HG03196 (cell line): ENCODE data around the gene SHISAL1.

Experiments
- ATAC-seq: cut with Tn5 transposase; IDR thresholded peaks from one replicate; pipeline ENCODE4 v1.9.1; 2021; ENCODE audit not compliant: unreplicated experiment

Gene SHISAL1

DNA sequence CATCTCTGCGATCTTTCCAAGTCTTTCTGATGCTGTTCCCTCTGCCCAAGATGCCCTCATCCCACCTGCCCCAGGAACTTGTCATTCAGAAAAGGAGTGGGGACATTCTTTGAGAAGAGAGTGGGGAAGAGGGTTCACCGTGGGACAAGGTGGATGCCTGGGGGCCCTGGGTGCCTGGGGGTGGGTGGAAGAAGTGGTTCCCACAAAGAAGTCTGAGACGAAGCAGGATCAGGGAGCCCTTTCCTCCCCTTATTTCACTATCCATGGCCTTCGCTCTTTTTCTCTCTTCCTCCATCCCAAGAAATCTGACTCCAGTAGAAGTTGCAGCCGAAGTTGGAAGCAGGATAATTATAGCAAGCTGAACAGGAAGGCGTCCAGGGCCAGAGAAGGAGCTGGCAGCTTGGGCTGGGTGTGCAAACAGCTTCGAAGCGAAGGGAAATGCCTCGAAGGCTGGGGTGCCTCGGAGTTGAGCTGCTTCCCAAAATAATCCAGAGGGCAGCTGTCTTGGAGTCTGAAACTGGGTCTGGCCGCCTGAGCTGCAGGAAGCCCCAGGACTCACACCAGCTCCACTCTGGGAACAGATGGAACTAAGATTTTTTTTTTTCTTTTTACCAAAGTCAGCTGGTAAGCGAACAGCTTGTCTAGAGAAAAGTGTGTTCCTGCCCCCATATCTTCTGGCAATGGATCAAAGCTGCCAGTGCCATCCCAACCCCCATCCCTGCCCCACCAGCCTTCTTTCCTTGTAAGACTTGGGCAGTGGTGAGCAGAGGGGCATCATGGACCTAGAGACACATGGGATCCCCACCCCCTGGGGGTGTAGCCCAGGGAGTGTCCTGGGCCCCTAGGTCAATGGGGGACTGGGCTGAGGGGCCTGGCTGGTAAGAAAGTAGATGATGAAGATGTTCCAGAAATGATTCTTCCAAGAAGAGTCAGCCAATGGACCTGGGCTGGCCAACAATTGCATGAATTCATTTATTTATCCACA, 100.5 kb downstream of the SHISAL1 start:
- no peak for ATAC-seq

- no peak for ATAC-seq
These were observed 101.3 kb downstream of the SHISAL1 start for GRCh38 chr22:44211256-44211945.

DNA sequence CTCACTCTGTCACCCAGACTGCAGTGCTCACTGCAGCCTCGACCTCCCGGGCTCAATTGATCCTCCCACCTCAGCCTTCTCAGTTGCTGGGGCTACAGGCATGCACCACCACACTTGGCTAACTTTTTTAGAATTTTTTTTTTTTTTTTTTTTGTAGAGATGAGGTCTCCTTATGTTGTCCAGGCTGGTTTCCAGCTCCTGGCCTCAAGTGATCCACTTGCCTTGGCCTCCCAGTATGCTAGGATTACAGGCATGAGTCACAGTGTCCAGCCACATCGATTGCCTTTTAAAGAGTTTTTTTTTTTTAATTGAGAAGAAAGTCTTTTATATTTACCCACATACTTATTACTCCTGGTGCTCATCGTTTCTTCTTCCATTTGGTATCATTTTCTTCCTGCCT, 102.0 kb downstream of the SHISAL1 start:
- ATAC-seq: no peak

- no peak for ATAC-seq
These were observed 103.4 kb downstream of the SHISAL1 start for GRCh38 chr22:44209343-44209742.

DNA sequence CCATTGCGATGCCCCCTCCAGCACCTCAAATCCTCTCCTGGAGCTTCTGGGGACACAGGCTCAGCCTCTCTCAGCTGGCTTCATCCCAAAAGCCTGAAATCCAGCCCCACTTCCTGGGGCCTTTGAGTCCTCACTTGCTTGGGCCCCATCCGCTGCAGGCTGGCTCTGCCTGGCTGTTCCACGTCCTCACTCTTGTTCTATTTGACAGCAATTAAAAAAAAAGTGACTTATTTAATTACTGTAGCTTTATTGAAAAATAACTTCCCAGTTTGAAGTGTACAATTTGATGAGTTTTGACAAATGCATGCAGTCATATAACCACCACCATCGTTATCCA, 104.8 kb downstream of the SHISAL1 start:
- ATAC-seq: no peak

- ATAC-seq: no peak
These were observed 105.4 kb downstream of the SHISAL1 start for GRCh38 chr22:44207173-44207980.

DNA sequence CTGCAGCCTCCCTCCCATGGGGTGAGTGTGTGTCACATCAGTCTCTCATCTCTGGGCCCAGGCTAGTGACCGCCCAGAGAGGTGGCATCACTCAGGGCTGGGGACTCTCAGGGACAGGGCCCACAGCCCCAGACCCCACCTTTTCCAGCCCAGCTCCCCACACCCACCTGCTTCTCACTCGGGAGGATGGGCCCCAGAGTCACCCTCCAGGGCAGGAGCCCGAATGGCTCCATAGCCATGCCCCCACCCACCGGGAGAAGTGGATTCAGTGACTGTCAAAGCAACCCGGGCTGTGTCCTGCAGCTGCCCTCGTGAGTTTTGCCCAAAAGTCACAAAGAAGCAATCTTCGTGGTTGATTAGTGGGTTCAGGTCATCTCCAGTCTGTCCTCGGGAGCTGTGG, 106.1 kb downstream of the SHISAL1 start:
- ATAC-seq: no peak

DNA sequence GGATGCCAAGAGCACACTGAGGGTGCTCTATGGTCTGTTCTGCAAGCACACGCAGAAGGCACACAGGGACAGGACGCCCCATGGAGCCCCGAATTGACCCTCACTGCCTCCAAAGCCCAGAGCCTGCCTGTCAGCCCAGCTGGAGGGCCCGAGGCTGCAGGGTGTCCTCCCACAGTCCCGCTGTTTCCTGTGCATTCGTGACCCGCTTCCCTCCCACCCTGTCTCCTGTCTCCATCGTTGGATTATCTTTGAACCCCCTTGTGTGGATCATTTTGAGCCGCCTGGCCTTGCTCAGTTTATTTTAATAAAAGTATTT, 106.5 kb downstream of the SHISAL1 start:
- ATAC-seq: no peak

GRCh38 chr22:44205516-44206329, 107.0 kb downstream of the SHISAL1 start:
- no peak for ATAC-seq

GRCh38 chr22:44204739-44205515, 107.8 kb downstream of the SHISAL1 start:
- no peak for ATAC-seq

- ATAC-seq: no peak
These were observed 109.5 kb downstream of the SHISAL1 start for GRCh38 chr22:44203203-44203602.

DNA sequence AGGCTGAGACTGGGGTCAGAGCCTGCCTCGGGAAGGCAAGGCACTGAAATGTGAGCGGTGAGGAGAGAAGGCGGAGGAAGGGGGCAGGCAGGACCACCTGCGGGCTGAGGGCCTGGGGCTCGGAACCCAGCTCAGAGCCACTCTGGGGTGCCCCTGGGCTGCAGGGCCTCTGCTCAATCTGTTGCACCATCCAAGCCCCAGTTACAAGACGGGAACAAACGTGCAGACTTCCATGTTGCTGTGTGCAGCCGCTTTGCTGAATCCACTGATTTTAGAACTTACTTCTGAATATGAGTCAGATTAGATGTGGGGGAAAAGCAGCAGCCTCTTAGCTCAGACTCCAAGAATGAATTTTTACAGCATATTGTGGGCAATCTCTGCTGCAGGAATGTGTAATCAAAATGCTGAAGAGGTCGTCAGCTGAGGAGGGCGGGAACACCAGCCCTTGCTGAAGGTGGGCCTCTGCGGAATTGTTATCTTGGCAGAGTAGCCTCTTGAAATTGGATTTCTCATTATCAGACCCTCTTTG, 110.4 kb downstream of the SHISAL1 start:
- ATAC-seq: no peak

DNA sequence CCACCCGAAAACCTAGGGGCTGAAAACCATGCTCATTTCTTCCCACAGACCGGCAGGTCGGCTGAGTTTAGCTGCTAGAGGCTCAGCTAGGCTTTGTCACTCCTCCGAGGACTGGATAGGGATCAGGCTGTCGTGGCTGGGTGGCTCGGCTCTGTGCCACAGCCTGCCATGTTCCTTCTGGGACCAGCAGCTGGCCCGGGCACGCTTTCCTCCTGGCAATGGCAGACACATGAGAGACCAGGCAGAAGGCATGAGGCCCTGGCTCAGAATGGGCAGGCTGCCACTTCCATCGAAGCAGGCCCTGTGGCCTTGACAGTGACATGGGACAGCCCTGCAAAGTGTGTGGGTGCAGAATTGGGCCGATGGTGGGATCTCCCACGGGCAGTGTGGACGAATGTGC, 111.1 kb downstream of the SHISAL1 start:
- no peak for ATAC-seq

DNA sequence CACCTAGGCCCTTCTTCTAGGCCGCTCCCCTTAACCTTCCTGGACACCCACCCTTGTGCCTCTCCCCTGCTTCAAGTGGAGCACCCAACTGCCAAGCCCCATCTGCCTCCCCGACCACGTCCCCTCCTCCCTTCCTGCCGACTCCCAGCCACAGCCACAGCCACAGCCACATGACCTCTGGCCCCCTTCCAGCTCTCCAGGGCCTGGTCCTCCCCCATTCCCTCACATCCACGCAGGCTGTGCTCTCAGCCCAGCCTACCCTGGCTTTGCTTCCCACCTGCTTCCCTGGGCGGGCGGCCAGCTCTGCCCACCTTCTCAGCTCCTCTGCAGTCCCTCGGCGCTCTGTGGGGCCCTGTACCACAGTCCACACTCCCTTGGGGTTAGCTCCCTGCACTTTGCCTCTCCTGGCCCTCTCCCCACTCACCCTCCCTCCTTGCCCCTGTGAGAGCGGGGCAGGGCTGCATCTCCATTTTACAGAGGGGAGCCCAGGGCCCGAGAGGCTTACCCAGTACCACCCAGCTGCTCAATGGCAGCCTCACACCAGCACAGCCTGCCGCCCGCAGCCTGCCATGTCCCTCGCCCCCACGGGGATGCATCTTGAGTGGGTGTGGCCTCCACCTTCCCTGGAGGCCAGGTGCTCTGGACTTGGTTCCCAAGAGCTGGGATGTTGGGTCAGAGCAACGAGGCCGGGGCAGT, 111.7 kb downstream of the SHISAL1 start:
- ATAC-seq: no peak

DNA sequence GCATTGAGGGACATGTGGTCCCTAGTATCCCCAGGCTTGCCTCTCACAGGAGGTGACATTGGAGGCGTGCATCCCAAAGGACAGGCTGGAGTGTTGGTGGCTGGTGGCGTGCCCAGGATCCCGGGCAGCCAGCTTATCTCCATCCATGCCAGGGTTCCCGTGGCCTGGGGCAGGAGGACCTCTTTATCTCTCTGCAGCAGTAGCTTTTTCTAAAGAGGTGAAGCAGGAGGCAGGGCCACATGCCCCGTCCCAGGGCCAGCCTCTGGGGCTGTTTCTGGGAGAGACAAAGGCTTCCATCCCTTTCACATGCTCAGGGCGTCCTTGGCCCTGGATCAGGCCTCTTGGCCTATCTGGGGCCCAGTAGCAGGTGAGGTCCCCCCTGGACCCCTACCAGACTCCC, 112.3 kb downstream of the SHISAL1 start:
- ATAC-seq: no peak

DNA sequence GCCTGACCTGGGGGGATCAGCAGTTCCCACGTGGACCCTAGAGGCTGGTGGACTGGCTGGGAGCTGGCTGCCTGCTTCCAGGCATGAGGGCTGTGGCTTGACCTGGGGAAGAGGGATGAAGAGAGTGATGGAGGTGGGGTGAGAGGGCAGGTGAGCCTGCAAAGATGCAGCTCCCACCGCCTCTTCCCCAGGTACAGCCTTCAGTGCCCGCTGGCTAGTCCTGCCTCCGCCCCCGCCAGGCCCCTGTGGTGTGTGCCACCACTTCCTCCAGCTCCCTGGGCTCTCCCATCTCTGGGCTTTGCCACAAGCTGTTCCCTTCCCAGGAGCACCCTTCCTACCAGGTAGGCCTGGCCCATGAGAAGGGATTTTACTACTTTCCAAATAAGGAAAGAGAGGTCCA, 112.9 kb downstream of the SHISAL1 start:
- no peak for ATAC-seq

- ATAC-seq: no peak
These were observed 113.6 kb downstream of the SHISAL1 start for GRCh38 chr22:44199164-44199563.

DNA sequence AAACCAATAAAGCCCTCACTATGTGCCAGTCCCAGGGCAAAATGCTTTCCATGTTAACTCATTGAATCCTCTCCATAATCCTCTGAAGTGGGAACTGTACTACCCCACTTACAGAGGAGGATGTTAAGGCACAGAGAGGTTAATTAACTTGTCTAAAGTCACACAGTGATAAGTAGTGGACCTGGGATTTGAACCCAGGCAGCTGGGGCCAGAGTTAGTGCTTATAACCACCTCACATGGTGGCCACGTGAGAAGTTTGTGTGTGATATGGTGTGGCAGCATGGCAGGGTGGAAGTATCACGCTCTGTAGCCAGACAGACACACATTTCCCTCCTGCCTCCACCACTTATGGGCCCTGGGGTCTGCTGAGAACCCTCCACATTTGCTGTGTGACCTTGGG, 115.5 kb downstream of the SHISAL1 start:
- ATAC-seq: no peak

DNA sequence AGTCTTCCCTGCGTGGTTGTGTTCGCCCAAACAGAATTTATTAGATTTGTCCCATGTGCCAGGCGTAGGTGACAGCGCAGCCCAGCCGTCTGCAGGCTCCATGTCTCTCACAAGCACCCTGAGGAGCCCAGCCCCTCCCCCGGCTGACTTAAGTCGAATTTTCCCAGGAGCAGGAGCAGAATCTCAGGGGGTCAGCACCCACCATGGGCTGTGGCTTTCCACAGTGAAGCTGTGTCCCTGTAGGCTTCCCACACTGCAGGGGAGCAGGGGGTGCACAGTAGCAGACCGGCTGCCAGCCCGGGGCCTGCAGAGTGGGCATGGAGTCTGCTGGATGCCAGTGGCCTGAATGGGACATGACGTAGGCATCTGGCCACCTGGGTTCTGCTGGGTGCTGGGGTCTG, 116.0 kb downstream of the SHISAL1 start:
- ATAC-seq: no peak
